ENCODE data around the gene ZNF205. TPM values are rescaled to one million over a fixed set of nuclear protein-coding genes. Genes with fewer than 3 reads are reported as not detected.

ZNF205 gene
- total RNA-seq, 1 donor from 2014 or later, result 7.0 TPM

DNA sequence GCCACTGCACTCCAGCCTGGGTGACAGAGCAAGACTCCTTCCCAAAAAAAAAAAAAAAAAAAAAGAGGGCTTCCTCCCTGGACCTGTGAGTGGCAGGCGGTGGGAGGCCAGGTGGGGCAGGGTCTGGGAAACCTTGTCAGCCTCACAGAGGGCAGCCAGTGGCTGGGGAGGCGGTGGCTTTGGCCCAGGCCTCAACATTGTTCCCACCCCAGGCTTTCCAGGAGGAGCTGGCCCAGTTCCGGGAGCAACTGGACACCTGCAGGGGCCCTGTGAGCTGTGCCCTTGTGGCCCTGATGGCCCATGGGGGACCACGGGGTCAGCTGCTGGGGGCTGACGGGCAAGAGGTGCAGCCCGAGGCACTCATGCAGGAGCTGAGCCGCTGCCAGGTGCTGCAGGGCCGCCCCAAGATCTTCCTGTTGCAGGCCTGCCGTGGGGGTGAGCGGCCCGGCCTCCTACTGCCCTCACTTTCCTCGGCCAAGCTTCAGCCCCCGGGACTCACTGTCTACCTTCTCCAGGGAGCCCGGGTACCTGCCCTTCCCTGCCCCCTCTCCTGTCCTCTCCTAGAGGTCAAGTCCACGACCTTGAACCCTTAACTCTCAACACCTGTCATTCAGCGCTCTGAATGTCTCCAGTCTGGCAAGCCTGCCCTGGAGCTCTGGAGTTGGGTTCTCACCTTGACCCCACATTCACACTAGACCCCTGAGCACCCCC is 34.8 kb downstream of the ZNF205 start:
- no peak for DNase-seq (ENCODE audit: low spot score)
- no peak for ATAC-seq

DNA sequence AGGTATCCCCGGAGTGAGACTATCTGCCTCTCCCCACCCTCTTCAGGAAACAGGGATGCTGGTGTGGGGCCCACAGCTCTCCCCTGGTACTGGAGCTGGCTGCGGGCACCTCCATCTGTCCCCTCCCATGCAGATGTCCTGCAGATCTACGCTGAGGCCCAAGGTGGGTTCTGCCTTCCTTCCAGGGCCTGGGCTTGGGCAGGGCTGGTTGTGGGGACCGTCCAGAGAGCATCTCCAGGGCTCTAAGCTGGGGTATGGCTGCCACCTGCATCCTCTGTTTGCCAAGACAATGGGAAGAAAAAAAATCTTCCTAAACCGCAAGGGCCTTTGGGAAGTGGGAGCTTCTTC is 35.3 kb downstream of the ZNF205 start:
- ATAC-seq (no peak), DNase-seq (ENCODE audit: low spot score) (no peak)

DNA sequence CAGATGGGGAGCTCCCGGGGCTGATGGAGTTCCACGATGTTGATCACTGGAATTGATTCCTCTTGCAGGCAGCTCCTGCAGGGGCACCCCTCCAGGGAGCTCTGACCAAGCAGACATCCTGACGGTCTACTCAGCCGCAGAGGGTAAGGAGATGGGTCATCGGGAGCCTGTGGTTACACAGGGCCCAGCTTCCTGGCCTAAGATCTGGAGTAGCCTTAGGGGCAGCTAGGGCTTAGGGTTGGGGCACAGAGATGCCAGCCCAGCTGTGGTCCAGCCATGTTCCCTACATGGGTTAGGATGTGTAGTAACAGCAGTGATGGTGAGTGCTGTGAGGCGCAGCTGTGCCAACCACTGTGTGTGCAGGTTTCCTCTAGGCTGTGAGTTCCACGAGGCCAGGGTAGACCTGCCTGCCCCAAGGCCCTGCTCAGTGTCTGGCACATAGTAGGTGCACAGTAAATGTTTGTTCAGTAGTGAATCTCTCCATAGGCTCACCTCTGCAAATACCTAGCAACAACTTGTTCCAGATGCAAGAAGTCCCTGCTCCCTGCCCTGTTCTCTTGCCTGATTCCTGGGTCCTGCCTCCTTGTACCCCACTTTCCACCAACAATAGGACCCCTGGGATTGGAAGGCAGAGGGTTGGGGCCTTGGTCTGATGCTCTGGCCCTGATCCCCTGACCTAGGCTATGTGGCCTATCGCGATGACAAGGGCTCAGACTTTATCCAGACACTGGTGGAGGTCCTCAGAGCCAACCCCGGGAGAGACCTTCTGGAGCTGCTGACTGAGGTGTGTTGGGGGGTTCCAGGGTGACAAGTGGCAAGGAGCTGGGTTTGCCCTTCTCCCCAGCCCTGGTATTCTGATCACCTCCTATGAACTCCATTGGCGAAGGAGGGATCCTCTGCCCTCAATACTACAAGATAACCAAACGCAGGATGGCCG is 36.1 kb downstream of the ZNF205 start:
- DNase-seq (ENCODE audit: low spot score), result no peak
- no peak for ATAC-seq

DNA sequence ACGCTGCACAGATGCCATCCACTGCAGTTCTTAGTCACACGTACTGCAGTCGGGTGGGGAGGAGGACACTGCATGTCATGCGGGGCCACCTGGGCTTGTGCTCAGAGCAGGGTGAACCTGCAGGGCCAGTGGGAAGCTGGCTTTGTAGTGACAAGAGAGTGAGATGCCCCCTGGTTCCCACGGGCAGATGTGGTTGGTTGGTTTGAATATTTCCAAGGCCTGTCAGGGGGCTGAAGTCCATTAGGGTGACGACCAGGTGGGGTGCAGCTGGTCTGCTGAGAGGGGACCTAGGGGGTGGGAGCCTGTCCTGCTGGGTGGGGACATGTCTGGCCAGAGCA is 36.8 kb downstream of the ZNF205 start:
- no peak for ATAC-seq
- no peak for DNase-seq (ENCODE audit: low spot score)

DNA sequence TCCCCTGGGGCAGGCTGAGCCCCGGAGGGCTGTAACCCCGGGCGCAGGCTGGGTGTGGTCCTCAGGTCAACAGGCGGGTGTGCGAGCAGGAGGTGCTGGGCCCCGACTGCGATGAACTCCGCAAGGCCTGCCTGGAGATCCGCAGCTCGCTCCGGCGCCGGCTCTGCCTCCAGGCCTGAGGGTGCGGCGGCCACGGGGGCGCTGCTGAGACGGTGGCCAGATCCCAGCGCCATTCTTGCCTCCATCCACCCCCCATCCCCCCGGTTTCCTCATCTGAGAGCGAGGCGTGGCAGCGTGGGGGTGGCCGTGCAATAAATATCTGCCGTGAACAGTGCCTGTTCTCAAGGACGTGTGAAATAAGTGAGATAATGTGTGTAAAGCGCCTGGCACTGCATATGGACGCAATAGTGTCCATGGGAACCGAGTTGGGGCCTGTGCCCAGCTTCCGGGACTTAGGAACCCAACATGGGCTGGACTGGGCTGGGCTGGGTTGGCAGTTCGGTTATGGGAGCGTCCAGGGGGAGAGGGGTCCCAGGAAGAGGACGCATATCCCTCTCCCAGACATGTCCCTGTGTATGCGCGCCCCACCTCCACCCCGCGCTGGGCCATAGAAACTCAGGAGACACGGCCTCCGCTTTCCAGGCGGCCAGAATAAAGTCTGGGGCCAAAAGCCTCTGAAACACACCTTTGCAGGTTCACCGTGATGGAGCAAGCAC is 37.4 kb downstream of the ZNF205 start:
- DNase-seq (ENCODE audit: low spot score) (peak; percentile 63), ATAC-seq (peak; percentile 30)

DNA sequence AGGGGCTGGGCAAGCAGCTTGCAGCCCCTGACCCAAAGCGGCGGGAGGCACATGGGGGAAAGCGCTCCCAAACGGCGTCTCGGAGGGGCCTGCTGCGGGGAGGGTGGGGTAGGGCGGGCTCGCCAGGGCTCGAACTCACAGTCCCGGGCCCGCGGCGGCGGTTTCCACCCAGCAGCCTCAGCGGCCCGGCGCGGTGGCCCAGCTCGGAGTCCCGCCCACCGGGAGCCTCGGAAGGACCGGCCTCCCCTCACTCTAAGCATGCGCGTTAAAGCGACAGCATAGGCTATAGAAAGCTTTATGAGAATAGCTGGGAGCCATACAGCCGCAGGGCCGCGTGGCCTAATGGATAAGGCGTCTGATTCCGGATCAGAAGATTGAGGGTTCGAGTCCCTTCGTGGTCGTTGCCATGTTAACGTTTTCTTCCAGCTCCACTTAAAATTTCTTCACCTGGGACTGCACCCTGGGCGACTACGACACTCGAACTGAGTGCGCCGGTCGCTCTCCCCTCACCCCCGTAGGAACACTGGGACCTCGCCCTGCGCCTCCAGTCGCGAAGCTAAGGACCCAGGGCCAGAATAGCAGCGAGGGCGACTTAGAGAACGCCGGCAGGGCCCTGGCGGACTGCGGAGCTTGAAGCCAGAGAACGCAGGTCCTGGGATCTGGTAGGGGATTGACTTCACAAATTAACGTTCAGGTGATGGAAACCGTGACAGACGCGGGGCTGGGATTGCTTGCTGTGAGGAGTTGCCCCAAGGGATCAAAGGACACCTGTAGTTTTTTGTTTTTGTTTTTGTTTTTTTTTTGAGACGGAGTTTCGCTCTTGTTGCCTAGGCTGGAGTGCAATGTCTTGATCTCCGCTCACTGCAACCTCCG is 38.2 kb downstream of the ZNF205 start:
- ATAC-seq (peak; percentile 91), DNase-seq (ENCODE audit: low spot score) (peak; percentile 96)

DNA sequence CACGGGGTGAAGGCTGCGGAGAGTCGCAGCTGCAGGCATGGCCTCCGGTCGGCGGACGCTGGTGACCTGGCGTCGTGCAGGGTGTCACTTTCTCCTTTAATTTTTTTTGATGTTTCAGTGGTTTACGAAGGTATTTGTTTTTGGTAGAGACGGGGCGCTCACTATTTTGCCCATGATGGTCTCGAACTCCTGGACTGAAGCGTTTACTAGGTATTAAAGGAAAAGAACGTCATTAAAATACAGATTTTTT is 39.6 kb downstream of the ZNF205 start:
- ATAC-seq (no peak), DNase-seq (ENCODE audit: low spot score) (no peak)

DNA sequence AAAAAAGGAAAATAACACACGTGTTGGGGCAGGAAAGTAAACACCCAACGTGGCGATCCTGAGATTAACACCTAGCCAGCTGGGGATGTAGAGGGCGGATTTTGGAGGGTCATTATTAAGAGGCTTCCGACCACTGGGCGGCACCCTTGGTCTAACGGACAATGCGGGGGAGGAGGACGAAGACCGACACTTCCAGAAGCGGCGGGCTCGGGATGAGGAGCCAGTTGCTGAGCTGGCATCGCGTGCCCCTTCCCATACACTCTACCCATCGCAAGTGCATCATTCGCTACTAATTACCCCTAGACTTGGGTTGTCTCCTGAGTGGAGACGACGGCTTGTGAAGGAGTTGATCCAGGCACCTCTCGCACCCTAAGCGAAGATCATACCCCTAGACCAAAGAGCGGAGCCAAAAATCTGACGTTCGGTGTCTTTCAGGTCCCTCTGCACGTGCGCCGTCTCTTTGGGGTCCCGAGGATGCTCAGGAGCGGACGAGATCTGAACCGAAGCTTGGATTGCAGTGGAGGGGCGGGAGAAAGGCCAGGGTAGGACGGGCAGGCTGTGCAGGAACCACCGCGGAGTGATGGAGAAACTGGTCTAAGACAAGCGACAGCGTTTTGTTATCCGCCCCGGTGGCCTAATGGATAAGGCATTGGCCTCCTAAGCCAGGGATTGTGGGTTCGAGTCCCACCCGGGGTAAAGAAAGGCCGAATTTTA is 40.0 kb downstream of the ZNF205 start:
- peak; percentile 30 for ATAC-seq

DNA sequence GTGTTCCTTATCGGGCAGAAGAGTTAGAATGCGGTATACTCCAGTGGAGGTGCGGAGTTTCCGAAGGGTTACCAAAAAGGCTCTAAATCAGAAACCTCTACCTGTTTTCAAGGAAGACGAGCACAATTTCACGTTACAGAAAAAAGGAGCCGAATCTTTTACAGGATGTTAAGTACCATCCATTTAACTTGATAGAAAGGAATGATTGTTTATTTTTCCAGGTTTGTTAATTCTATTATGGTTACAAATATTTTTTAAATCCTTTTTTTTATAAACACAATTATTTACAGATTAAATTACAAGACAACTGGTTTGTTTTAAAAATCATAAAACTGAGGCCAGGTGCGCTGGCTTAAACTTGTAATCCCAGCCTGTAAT is 40.6 kb downstream of the ZNF205 start:
- ATAC-seq (no peak), DNase-seq (ENCODE audit: low spot score) (no peak)

More for the DNA sequence above, 40.0 kb downstream of the ZNF205 start:
- DNase-seq (ENCODE audit: low spot score), result peak; percentile 84

DNA sequence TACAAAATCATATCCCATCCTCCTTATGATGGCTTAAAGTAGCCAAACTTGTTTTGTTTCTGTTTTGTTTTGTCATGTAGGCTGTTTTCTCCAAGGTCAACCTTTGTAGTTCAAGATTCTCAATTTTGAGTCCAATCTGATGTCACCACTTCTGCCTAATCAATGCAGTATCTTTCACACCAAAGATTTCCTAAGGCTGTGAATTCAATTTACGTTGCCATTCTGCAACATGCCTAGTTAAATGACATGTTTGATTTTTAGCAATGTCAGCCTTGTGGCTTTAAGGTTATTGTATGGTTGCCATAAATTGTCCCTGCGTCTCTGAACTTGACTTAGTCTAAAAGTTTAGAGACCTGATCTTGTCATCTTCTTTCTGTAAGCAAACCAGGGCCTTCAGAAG is 42.8 kb downstream of the ZNF205 start:
- ATAC-seq (no peak), DNase-seq (ENCODE audit: low spot score) (no peak)

DNA sequence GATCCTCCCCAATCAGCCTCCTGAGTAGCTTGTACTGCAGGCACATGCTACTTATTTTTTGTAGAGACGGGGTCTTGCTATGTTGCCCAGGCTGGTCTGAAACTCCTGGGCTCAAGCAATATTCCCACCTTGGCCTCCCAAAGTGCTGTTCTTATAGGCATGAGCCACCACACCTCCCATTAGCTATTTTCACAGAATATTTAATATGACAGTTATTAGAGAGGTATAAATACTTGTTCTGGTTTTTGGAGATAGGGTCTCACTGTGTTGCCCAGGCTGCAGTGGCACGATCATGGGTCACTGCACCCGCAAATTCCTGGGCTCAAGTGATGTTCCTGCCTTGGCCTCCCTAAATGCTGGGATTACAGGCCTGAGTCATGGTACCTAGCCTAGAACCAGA is 43.6 kb downstream of the ZNF205 start:
- ATAC-seq, result no peak
- DNase-seq (ENCODE audit: low spot score), result no peak

DNA sequence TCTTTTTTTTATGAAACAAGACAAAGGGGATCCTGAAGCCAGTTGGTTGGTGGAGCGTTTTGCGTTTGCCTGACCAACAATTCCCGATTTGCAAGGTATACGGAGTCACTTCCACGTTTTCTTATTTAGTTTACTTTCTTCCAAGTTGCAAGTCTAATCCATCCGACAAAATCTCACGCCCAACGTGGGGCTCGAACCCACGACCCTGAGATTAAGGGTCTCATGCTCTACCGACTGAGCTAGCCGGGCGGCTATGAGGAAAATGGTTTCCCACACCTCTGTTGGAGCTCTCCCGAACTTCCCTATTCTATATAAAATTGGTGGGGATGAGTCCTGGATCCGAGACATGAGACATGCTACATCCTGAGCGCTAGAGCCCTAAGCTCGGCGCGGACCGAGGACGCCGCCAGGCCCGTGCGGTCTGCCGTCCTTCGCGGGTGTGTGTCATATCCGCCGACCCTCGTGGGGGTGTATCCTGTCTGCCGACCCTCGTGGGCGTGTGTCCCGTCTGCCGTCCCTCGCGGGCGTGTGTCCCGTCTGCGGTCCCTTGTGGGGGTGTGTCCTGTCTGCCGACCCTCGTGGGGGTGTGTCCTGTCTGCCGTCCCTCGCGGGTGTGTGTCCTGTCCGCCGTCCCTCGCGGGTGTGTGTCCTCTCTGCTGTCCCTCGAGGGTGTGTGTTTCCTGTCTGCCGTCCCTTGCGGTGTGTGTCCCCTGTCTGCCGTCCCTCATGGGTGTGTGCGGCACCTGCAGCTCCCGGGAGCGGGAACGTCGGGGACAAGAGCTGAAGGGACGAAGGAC is 45.0 kb downstream of the ZNF205 start:
- peak; percentile 61 for DNase-seq (ENCODE audit: low spot score)
- ATAC-seq, result peak; percentile 19

DNA sequence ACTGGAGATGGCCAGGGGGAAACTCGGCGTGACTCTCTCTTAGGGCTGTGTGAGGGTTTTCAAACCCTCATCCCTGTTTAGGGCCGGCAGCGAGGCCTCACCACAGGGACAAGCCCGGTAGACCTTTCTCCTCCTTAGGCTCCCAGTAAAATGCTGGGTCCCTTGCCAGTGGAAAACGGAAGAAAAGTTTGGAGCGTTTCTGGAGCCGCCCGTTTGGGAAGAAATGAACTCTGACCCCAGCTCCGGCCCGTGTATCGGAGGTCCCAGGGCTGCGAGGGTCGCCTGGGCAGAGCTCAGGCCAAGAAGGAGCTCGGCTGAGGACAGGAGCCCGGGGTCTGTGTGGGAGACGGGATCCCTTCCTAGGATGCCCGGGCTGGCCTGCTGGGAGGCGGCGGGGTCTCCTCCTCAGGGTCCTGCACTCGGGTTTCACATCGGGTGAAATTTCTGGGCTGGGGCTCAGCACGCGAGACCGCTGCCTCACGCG is 45.7 kb downstream of the ZNF205 start:
- ATAC-seq (peak; percentile 49), DNase-seq (ENCODE audit: low spot score) (no peak)

DNA sequence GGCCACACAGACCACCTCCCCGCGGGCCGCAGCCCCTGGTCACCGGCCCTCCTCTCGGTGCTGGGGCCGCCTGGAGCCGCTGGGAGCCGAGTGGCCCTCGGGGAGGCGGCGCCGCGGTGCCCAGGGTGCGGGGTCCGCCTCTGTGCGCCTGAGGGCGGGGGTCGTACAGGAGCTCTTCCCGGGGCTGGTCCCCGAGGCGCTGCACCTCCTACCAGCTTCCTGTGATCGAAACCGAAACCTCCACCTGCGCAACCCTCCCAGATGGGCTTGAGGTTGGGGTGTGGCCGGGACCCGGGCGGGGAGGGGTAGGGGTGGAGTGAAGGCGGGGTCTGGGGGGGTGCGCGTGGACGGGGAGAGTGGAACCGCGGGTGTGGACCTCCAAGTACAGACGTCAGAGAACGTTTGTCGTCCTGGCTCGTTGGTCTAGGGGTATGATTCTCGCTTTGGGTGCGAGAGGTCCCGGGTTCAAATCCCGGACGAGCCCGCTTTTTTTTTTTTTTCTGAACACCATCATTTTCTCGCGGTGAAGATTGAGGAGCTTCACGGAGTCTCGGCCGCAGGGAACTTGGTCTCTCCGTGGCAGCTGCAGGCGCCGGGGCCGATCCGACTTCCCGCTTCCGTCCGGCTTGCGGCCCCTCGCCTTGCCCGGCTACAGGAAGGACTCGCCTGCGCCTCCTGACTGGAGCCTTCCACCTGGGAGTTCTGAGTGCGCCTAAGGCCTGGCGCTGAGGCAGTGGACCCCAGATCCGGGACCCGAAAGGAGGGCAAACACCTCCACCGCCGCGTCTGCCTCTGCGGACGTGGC is 46.3 kb downstream of the ZNF205 start:
- peak; percentile 95 for ATAC-seq
- peak; percentile 93 for DNase-seq (ENCODE audit: low spot score)

DNA sequence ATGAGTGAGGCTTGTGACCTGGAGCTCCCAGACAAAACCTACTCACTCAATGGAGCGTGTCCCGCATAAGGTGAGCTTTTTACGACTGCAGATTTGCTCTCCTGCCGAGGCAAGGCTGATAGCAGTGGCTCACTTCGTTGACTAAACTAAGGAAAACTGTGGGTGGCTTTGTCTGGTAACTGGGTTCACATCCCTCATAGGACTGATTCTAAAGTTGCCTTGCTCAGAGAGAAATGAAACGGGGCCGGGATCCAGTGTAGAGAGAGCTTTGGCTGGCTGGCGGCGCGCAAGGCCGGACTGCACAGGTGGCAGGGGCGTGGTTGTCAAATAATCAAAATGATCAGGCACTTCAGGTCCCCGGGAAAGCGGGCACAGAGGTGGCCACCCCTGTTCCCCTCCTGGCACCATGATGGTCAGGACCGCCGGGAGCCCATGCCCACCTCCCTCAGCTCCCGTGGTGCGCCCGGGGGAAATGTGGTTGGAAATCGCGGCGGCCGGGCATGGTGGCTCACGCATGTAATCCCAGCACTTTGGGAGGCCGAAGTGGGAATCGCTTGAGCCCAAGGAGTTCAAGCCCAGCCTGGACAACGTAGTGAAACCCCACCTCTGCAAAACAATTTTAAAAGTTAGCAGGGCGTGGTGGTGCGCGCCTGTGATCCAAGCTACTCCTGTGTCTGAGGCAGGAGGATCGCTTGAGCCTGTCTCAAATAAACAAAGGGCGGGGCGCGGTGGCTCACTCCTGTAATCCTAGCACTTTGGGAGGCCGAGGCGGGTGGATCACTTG is 49.0 kb downstream of the ZNF205 start:
- ATAC-seq (no peak), DNase-seq (ENCODE audit: low spot score) (no peak)

DNA sequence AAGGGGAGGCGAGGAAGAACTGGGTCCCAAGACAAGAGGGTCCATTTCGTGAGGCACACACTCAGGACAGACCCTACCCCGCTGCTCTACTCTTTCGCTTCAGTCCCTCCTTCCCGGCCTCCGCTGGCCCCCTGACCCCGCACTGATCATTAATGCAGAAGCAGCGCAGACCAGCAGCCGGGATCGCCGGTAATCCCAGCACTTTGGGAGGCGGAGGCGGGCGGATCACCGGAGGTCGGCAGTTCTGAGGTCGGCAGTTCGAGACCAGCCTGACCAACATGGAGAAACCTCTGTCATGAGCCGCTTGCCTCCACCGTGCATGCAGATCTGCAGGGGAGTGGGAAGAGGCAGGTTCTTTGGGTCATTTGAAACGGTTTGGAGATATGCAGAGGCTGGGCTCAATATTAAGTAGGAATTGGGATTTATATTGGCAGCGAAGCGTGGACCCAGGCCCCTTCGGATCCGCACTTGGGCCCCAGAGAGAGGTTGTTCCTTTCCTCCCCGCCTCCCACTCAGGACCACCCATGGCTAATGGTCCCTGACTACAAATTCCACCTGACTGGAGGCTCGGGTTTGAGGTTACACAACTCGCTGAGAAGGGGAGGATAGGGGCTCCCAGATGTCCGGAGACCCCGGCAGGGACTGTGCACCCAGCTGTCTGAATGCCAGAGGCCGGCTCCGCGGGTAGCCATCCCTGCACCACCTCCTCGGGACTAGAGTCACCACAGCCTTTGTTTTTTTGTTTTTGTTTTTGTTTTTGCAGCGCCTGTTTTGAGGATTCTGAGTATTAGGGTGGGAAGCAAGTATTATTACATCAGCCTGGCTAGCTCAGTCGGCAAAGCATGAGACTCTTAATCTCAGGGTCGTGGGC is 52.0 kb downstream of the ZNF205 start:
- DNase-seq (ENCODE audit: low spot score), result no peak
- no peak for ATAC-seq
